ENCODE data around the gene OSBPL9. TPM values are rescaled to one million over a fixed set of nuclear protein-coding genes. Genes with fewer than 3 reads are reported as not detected.

The OSBPL9 gene
- total RNA-seq, 1 donor from 2014 or later, result 55.8 TPM

DNA sequence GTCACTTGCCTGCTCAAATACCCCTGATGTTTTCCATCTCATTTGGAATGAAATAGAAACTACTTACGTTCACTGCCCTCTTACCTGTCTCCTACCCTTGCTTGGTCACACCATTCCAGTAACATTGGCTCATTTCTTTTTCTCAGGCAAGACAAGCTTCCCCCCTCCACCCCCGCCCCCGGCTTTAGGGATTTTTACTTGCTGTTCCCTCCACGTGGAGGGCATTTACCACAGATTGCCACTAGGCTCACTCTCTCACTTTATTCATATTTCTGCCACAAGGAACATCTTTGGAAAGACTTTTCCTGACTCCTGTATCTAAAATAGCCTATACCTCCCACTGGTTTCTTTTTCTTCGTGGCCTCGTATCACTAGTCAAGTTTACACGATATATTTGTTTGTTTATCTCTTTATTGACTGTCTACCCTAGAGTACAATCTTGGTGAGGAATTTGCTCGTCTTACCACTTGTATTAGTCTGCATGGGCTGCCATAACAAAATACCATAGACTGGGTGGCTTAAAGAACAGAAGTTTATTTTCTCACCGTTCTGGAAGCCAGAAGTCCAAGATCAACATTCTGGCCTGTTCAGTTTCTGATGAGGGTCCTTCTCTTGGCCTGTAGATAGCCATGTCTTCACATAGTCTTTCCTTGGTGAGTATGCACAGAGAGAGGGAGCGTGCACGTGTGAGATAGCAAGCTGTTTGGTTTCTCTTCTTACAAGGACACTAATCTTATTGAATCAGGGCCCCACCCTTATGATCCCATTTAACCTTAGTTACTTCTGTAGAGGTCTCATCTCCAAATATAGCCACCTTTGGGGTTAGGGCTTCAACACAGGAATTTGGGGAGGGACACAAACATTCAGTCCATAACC lies 135.4 kb downstream of the OSBPL9 start:
- no peaks in the 10 kb centered on the region for H3K27me3 ChIP-seq (ENCODE audit: low read depth)
- H3K9me3 ChIP-seq (replicated peaks), result no peaks in the 10 kb centered on the region
- peaks cover 21% of the 10 kb centered on the region for H3K4me1 ChIP-seq
- no peak overlapping the region for H3K27ac ChIP-seq (replicated peaks)
- no peak for DNase-seq
- intact Hi-C loops (cut with micrococcal nuclease), result no loop called here
- TF ChIP-seq, protein P1, sequence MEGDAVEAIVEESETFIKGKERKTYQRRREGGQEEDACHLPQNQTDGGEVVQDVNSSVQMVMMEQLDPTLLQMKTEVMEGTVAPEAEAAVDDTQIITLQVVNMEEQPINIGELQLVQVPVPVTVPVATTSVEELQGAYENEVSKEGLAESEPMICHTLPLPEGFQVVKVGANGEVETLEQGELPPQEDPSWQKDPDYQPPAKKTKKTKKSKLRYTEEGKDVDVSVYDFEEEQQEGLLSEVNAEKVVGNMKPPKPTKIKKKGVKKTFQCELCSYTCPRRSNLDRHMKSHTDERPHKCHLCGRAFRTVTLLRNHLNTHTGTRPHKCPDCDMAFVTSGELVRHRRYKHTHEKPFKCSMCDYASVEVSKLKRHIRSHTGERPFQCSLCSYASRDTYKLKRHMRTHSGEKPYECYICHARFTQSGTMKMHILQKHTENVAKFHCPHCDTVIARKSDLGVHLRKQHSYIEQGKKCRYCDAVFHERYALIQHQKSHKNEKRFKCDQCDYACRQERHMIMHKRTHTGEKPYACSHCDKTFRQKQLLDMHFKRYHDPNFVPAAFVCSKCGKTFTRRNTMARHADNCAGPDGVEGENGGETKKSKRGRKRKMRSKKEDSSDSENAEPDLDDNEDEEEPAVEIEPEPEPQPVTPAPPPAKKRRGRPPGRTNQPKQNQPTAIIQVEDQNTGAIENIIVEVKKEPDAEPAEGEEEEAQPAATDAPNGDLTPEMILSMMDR (IDR thresholded peaks at IDR 0.05; ENCODE audit: borderline replicate concordance), result no peak
- peaks cover 56% of the 10 kb centered on the region for H3K36me3 ChIP-seq
- no peak overlapping the region for H3K4me3 ChIP-seq

DNA sequence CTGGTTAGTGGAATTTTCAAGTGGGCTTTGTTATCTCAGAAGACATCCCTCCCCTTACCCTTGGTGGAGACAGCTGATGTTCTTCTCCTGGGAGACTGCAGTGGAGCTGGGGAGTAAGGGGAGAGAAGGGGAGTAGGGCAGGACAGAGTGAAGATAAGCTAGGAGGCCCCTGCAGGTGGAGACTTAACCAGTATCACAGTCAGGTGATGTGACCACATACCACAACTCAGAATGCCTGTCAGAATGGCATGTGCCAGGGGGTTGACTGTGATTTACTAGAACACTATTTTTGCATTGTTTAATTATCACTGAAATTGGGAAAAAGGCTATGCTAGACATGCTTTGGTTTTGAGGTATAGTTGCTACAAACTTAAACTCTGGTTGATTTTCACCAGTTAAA lies 137.1 kb downstream of the OSBPL9 start:
- no peak for DNase-seq
- Histone ChIP-seq H3K27ac (replicated peaks) (no peak overlapping the region), H3K27me3 (ENCODE audit: low read depth) (no peaks in the 10 kb centered on the region), H3K4me1 (peaks cover 21% of the 10 kb centered on the region), H3K36me3 (peaks cover 41% of the 10 kb centered on the region), H3K4me3 (no peak overlapping the region), H3K9me3 (replicated peaks) (no peaks in the 10 kb centered on the region)
- intact Hi-C loops (cut with micrococcal nuclease), result no loop called here
- TF ChIP-seq, protein P1 (IDR thresholded peaks at IDR 0.05; ENCODE audit: borderline replicate concordance), result no peak

DNA sequence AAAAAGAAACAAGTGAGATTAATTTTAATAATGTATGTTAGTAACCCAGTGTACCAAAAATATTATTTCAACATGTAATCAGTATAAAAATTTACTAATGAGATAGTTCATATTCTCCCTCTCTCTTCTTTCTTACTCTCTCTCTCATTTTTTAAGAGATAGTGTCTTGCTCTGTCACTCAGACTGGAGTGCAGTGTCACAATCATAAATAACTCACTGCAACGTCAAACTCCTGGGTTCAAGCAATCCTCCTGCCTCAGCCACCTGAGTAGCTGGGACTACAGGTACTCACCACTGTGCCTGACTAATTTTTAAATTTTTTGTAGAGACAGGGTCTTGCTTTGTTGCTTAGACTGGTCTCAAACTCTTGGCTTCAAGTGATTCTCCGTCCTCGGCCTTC lies 137.8 kb downstream of the OSBPL9 start:
- no peak for DNase-seq
- Histone ChIP-seq H3K27me3 (ENCODE audit: low read depth) (no peaks in the 10 kb centered on the region), H3K27ac (replicated peaks) (no peak overlapping the region), H3K4me1 (peaks cover 15% of the 10 kb centered on the region), H3K9me3 (replicated peaks) (no peaks in the 10 kb centered on the region), H3K36me3 (peaks cover 37% of the 10 kb centered on the region), H3K4me3 (no peak overlapping the region)
- TF ChIP-seq, protein P1 (IDR thresholded peaks at IDR 0.05; ENCODE audit: borderline replicate concordance), result no peak
- intact Hi-C loops (cut with micrococcal nuclease), result no loop called here

DNA sequence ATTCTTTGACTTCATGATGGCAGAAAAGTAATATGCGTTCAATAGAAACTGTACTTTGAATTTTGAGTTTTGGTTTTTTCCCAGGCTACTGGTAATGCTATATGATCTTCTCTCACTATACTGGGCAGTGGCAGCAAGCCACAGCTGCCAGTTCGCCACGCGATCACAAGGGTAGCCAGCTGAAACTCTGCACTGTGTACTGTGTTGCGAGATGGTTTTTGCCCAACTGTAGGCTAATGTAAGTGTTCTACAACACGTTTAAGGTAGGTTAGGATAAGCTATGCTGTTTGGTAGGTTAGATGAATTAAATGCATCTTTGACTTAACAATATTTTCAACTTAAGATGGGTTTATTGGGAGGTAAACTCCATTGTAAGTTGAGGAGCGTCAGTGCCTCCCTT lies 138.5 kb downstream of the OSBPL9 start:
- DNase-seq, result no peak
- no peak overlapping the region for H3K27ac ChIP-seq (replicated peaks)
- no peaks in the 10 kb centered on the region for H3K27me3 ChIP-seq (ENCODE audit: low read depth)
- peaks cover 42% of the 10 kb centered on the region for H3K36me3 ChIP-seq
- TF ChIP-seq, protein P1 (IDR thresholded peaks at IDR 0.05; ENCODE audit: borderline replicate concordance), result no peak
- H3K4me1 ChIP-seq, result peaks cover 9% of the 10 kb centered on the region
- intact Hi-C loops (cut with micrococcal nuclease), result no loop called here
- no peak overlapping the region for H3K4me3 ChIP-seq
- H3K9me3 ChIP-seq (replicated peaks), result no peaks in the 10 kb centered on the region

DNA sequence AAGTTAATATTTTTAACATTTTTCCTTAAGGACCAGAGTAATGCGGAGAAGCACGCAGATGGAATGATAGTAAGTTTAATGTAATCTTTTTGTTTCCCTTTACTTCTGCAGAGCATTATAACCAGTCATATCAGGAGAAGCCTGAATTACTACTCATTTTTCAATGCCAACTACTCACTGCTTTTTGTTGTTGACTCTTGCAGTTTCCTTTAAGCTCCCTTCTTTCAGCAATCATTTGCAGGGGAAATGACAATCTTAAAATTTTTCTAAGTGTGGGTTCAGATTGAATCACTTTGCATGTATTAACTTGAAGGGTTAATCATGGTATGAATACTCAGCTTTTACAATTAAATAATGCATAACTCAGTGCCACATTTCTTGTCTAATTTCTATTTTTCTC lies 139.4 kb downstream of the OSBPL9 start:
- intact Hi-C loops (cut with micrococcal nuclease), result no loop called here
- no peak overlapping the region for H3K4me3 ChIP-seq
- H3K27me3 ChIP-seq (ENCODE audit: low read depth), result no peaks in the 10 kb centered on the region
- no peak for DNase-seq
- H3K36me3 ChIP-seq, result peaks cover 41% of the 10 kb centered on the region
- H3K27ac ChIP-seq (replicated peaks), result no peak overlapping the region
- H3K9me3 ChIP-seq (replicated peaks), result no peaks in the 10 kb centered on the region
- TF ChIP-seq, protein P1 (IDR thresholded peaks at IDR 0.05; ENCODE audit: borderline replicate concordance), result no peak
- peaks cover 9% of the 10 kb centered on the region for H3K4me1 ChIP-seq
